HG03103 (cell line): ENCODE results near the gene NTSR1.

ENCODE experiments used
- ATAC-seq: cut with Tn5 transposase; IDR thresholded peaks from one replicate; pipeline ENCODE4 v1.9.1; 2021; ENCODE audit warnings: low read depth; ENCODE audit not compliant: unreplicated experiment

Gene NTSR1

DNA sequence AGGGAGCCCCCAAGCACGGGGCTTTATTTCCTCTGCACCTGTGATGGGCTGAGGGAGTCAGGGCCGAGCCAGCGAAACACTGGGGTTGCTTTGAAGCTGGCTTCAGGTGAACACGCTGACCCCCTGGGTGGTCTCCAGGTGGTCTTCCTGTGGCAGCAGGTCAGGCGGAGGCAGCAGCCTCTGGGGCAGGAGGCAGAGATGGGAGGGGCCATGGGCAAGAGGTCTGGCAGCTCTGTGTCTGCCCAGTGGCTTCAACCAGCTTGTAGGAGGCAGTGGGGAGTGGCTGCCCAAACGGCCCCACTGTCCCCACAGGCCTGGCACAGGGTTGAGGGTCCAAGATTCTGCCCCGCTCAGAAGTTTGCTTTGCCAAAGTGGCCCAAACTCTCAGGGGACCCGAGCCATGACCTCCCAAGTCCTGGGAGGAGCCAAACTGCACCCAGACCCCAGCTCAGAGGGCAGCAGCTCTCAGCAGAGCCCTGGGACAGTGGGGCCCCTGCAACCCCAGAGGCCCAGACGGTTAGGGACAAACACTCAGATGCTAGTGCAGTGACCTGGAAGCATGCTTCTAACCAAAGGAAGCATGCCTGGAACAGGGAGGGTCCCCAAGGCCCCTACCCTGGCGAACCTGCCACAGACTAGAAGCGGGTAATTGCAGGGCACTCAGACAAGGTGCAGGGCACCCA, 15.3 kb downstream of the NTSR1 start:
- no peak for ATAC-seq

DNA sequence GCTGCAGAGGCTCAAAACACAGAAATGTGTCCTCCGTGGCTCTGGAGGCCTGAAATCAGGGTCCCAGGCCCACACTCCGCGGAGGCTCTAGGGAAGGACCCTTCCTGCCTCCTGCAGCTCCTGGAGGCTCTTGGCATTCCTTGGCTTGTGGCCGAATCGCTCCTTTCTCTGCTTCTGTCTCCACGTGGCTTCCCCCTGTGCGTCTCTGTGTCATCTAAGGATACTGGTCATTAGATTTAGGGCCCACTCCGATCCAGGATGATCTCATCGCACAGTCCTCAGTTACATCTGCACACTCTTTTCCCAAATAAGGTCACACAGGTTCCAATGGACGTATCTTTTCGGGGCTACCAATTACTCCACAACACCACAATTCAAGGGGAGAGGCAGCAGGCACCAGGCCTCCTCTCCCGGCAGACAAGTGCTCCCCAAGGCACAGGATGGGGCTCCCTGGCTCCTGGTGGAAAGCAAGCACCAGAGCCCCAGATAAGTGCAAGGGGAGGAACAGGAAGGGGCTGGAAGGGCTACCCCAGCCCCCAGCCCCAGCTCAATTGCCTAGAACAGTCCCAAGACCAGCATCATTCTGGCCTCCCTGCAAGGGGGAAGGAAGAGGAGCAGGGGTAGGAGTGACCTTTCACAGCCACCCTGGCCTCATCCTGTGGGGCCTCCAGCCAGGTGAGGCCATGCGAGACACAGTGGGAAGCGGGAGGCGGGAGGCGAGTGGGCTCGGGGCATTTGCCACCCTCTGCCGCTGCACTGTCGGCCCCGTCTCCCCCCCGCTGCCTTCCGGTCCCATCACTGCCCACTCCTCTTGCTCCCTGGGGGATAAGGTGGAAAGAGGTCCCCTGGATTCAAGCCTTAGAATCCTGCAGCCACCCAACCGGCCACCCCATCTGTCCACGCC, 16.3 kb downstream of the NTSR1 start:
- no peak for ATAC-seq

DNA sequence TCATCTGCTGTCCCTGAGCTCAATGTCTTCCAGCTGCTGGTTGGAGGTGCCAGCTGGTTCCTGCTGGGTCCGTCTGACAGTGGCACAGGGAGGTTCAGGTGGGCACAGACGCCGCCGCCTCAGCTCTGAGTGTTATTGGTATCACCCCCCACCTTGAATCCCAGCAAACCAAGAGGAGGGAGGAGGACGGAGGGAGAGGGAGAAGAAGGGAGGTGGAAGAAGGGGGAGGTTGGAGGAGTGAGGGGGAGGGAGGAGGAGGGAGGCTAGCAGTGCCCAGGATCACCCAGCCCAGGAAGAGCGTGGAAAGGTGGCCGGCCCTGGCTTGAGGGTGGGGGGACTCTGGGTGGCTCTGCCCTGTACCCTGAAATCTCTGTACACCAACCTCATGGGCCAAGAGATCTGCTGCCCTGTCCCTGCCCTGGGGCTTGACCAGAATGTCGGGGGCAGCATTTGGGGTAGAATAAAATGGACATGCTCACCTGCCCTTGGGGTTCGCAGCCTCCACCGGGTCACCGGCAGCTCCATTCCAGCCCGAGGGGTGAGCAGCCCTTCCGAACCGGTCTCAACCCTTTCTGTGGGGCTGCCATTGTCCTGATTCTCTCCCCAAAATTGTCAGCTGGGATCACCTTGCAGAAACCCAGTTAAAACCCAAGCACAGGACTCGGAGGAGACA, 17.1 kb downstream of the NTSR1 start:
- no peak for ATAC-seq

GRCh38 chr20:62726276-62726675, 17.6 kb downstream of the NTSR1 start:
- no peak for ATAC-seq

DNA sequence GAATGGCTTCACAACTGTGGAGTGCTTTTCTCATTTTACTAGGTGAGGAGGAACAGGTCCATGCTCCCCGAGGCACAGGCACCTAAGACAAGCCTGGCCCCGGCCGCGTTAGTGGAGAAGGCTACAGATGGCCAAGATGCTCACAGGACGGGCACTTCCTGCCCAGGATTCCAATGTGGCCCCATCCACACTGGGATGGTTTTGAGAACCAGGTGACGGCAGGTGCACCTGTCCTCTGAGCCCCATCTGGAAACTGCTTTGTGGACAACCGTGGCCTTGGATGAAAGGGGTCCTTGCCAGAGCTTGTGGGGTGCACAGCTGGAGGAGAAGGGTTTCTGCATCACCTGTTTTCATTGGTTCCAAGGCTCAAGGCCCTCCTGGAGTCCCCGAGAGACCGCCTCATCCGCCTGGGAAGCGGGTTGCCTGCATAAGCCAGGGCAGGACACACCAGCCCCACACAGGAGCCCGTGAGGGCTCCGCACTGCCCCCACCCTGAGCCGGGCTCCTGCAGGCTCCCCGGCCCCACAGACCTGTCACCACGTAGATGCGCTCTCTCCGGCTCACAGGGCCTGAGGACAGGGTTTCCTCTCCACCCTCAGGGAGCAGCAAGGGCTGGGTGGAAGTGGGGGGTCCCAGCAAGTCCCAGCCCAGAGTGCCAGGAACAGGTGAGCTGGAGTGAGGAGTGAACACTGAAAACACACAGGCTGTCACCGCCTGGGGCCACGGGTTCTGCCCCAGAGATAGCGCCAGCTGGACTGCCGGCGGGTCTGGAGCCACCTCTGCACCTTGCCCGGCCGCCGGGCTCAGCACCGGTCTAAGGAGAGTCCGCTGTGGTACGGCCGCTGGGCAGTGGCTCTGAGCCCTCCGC, 18.3 kb downstream of the NTSR1 start:
- ATAC-seq, result no peak

GRCh38 chr20:62727584-62728027, 19.0 kb downstream of the NTSR1 start:
- no peak for ATAC-seq

DNA sequence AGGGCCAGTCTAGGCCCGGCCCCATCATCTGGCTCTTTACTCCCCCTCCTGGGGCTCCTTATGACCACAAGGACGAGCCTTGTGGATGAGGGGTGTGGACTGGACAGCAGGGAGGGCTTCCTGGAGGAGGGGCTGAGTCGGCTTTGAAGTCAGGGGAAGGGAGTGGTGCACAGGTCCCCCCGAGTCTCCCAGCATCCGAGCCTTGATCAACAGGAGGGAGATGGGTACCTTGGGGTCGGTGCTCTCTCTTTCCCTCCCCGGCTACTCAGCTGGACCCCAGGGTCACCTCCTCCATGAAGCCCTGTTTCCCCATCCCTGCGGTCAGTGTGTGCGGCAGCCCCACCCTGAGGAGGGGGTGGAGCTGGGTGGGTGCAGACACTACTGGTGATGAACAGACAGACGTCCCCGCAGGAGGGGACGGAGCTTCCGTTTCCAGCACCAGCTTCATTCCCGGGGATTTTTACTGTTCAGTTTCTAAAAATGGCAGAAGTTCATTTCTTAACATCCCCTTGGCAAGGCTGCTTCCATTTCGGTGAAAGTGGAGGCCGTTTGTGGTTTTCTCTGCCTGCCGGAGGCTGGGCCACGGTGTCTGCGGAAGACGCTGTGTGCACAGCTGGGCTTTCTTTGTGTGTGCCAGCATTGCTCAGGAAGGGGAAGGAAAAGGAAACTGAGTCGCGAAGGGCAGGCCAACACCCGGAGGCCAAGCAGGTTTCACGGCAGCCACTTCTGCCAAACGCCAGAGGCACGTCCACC, 19.6 kb downstream of the NTSR1 start:
- no peak for ATAC-seq

DNA sequence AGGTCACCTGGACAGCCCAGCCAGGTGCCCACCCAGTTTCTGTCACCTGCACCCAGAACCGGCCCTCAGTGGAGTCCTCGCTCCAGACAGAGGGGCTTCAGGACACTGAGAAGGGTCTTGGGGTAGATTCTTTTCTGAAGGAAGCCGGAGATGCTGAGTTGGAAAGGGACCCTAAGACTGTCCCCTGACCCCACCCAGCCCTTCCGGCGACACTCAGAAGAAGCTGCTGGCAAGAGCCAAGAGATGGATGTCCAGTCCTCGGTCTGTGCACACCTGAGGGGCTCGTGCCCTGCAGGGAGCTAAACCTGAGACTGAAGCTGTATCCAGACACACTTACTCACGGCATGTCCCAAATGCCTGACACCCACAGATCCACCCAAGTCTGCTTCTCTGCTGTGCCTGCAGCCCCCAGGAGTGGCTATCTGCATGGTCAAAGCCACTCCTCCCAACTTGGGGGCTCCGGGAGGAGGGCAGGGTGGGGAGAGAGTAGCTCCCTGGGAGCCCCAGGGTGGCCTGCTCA, 20.2 kb downstream of the NTSR1 start:
- no peak for ATAC-seq

- no peak for ATAC-seq
Measured at GRCh38 chr20:62730481-62730880, 21.8 kb downstream of the NTSR1 start.

DNA sequence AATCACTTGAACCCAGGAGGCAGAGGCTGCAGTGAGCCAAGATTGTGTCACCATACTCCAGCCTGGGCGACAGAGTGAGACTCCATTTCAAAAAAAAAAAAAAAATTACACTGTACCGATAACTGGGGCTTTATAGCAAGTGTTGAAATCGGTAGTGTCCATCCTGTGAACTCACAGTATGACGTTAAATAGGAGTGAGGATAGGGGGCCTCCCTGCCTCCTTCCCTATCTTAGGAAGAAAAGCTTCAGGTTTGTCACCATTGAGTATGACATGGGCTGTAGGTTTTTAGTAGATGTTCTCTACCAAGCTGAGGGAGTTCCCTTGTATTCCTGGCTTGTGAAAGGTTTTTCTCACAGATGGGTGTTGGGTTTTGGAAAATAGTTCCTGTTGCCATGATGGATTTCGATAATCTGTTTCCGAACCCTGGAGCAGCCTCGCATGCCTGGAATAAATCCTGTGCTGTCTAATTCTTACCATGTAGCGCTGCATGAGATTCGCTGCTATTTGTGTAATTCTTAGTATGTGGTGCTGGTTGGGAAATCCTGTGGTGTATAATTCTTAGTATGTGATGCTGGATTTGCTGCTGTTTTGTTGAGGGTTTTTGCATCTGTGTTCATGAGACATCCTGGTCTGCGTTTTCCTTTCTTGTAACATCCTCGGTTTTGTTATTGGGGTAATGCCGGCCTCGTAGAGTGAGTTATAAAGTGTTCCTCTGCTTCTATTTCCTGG, 23.6 kb downstream of the NTSR1 start:
- no peak for ATAC-seq

DNA sequence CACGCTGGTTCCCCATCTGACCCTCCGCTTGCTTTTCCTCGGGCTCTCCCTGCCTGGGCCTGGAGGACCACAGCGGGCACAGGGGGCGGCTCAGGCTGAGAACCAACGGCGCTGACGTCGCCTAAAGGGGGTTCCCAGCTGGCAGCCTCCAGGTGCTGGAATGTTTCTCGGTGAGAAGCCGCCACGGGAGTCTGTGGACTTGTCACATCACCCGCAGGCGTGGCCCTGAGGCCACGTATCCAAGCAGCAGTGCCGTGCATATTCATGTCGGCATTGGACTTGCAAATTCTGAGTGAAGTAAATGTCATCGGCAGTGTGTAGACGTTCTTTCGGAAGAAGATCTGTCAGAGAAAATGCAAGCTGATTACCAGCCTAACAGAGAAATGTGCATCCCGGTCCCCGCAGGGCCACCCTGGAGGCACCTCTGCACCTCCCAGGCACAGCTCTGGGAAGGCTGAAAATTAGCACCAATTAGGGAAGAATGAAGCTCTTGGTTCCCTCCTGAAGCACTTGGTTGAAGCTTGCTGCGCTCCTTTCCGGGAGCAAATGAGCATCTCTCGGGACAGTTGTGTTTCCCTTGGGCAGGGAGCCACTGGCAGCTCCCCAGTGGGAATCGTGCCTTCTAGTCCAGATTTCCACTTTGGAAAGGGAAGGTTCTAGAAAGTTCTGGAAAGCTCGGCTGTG, 24.3 kb downstream of the NTSR1 start:
- no peak for ATAC-seq

GRCh38 chr20:62733526-62733842, 24.8 kb downstream of the NTSR1 start:
- no peak for ATAC-seq

DNA sequence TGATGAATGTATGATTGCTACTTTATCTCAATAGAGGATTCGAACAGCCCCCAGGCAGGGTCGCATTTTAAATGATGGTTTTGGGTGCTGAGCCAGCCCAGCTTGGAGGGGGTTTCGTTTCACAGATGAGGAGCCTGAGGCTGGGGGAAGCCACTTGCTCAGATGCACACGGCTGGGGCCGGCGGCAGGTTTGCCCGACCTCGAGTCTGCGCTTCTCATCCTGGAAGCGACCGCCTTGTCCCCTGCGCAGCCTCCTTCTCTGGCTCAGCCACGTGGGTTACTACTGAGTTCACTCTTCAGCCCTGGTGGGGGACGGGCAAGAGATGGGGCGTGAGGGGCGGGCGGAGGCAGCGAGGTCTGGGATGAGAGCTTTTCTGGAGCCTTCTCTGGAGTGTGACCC, 25.3 kb downstream of the NTSR1 start:
- ATAC-seq, result no peak

GRCh38 chr20:62734326-62734725, 25.7 kb downstream of the NTSR1 start:
- ATAC-seq, result no peak

DNA sequence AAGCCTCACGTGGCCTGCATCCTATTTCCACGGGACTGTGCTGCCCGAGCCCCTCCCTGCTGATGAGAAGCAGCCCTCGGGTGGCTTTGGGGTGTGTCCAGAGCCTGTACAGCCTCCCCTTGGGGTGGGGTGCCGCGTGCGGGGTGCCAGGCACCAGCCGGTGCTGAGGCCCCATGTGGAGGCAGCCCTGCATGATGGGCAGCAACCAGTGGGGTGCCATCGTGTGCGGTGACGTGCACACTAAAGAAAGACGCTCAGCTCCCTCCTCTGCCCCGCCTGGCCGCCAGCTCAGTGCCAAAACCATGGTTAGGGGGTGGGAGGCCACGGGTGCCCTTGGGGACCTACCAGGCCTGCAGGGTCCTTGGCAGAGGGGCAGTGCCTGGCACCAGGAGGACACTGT, 26.2 kb downstream of the NTSR1 start:
- ATAC-seq, result no peak

- ATAC-seq, result no peak
Measured at GRCh38 chr20:62735331-62735821, 26.7 kb downstream of the NTSR1 start.

- ATAC-seq, result no peak
Measured at GRCh38 chr20:62736026-62736406, 27.4 kb downstream of the NTSR1 start.

GRCh38 chr20:62736407-62737071, 27.9 kb downstream of the NTSR1 start:
- no peak for ATAC-seq
